BJ (cell line): ENCODE measurements around the gene ARIH2. TPM values are rescaled to one million over a fixed set of nuclear protein-coding genes. Genes with fewer than 3 reads are reported as not detected.

Source experiments
- CTCF ChIA-PET: fragments of 350-600 bp; formaldehyde crosslinking; extraction: SDS; loops from one replicate; lab custom pipeline; 2021; ENCODE audit warnings: antibody characterized with exemption, inconsistent platforms; lab: Yijun Ruan, JAX
- POLR2A ChIA-PET: fragments of 300-600 bp; sonication (Branson Sonifier 250); formaldehyde crosslinking; extraction: SDS; loops from one replicate; lab custom pipeline; 2021; ENCODE audit warnings: antibody characterized with exemption; lab: Charles Lee
- DNase-seq: peaks from one replicate; pipeline ENCODE4 v3.0.0-alpha.2; 2011; ENCODE audit warnings: low read depth
- H3K27me3 ChIP-seq: 2 replicates; pipeline ENCODE4 v1.6.0; 2011; ENCODE audit warnings: low read length; ENCODE audit not compliant: control insufficient read depth, insufficient read depth
- H3K36me3 ChIP-seq: 2 replicates; pipeline ENCODE4 v1.5.1; 2011; ENCODE audit warnings: low read length; ENCODE audit not compliant: control insufficient read depth, insufficient read depth
- H3K4me3 ChIP-seq: 2 replicates; pipeline ENCODE4 v1.5.1; 2011; ENCODE audit warnings: low read depth, mild to moderate bottlenecking, control low read depth, low read length
- polyA plus RNA-seq: library from polyadenylated mRNA; depleted of rRNA; stranded (reverse); fragments of >200 nt; gene quantifications from 2 replicates; pipeline ENCODE4 v1.2.3, GENCODE V29; 2011
- TF ChIP-seq, protein P1 (sequence below): IDR thresholded peaks from 2 replicates; pipeline ENCODE4 v1.5.1; 2011; ENCODE audit warnings: low read depth, mild to moderate bottlenecking, control low read depth, inconsistent platforms, low read length, moderate library complexity; ENCODE audit not compliant: insufficient read depth

Gene ARIH2
- polyA plus RNA-seq, 1 experiment, result 96.7 TPM

DNA sequence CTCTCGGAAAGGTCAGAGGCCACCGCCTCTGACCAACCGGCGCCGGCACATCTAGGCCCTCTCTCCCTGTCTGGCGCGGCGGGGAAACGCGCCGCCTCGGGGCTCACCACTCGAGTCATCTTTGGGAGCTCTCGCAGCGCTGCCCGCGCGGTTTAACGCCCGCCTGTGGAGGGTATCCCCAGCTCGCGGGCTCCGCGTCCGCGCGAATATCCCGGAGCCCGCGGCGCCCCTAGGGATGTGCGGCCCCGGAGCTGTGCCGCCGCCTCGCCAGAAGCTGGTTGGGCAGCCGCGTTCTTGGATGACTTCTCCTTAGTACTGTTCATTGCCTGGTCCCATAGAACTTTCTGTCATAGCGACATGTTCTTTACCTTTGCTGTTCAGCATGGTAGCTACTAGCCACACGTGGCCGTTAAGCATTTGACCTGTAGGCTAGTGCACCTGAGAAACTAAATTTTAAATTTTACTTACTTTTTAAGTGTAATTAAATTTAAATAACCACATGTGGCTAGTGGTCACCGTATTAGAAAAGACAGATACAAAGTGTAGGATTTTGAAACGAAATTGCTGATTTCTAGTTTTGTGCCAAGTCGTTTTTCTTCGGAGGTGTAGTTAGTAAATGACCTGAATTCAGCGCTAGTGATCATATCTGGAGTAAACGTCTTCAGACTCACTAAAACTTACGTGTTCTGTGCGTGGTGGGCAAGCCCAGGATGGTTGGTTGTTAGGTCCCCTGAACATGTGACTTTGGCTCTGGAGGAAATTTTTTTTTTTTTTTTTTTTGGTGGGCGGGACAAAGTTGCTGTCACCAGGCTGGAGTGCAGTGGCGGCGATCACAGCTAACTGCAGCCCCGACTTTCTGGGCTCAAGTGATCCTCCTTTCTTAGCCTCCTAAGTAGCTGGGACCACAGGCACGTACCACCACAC, 835 bp downstream of the ARIH2 start:
- TF ChIP-seq, protein P1, sequence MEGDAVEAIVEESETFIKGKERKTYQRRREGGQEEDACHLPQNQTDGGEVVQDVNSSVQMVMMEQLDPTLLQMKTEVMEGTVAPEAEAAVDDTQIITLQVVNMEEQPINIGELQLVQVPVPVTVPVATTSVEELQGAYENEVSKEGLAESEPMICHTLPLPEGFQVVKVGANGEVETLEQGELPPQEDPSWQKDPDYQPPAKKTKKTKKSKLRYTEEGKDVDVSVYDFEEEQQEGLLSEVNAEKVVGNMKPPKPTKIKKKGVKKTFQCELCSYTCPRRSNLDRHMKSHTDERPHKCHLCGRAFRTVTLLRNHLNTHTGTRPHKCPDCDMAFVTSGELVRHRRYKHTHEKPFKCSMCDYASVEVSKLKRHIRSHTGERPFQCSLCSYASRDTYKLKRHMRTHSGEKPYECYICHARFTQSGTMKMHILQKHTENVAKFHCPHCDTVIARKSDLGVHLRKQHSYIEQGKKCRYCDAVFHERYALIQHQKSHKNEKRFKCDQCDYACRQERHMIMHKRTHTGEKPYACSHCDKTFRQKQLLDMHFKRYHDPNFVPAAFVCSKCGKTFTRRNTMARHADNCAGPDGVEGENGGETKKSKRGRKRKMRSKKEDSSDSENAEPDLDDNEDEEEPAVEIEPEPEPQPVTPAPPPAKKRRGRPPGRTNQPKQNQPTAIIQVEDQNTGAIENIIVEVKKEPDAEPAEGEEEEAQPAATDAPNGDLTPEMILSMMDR, result no peak
- DNase-seq, result no peak
- Histone ChIP-seq H3K36me3 (peaks cover 5% of the 10 kb centered on the region), H3K4me3 (peak overlapping the region; percentile 88), H3K27me3 (no peaks in the 10 kb centered on the region)
- ChIA-PET POLR2A (interaction anchor here (1.0 kb wide), 1 partner anchor 9 kb away, joined by 3 read pairs; no protein-coding TSS in a partner anchor), CTCF (interaction anchor here (0.7 to 1.1 kb wide), 6 partner anchors 8 to 88 kb away, joined by 3 to 6 read pairs (median 3); partner anchors contain the start of gene WDR6)

DNA sequence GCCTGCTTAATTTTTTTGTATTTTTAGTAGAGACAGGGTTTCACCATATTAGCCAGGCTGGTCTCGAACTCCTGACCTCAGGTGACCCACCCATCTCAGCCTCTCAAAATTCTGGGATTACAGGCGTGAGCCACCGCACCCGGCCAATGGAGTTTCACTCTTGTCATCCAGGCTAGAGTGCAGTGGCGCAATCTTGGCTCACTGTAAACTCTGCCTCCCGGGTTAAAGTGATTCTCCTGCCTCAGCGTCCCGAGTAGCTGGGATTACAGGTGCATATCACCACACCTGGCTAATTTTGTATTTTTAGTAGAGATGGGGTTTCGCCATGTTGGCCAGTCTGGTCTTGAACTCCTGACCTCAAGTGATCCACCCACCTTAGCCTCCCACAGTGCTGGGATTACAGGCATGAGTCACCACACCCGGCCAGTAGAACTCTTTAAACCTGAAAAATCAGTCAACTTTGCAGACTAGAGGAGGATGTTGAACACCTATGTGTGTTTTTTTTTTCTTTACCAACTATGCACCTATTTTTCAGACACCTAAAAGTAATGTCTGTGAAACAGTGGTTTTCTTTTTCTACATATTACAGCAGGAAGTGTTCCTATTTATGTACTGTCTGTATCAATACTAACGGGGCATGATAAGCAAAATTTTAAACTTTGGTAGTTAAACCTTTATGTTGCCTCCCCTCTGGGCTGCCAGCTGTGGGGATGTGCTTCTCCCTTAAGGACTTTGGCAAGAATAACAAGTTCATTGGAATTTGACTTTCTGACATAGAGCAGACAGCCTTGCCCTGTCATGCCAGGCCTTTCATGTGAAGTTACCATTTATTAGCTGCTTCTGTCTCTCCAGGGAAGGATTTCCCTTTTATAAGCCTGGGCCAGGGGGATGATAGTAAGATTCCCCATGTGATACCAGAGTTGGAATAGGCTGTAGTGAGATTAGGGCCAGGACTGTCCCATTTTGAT, 8.1 kb downstream of the ARIH2 start:
- POLR2A ChIA-PET, result no interaction called here
- TF ChIP-seq, protein P1, result no peak
- CTCF ChIA-PET, result interaction anchor here (2.0 kb wide), 1 partner anchor 8 kb away, joined by 6 read pairs; the partner anchor contains the start of gene ARIH2

DNA sequence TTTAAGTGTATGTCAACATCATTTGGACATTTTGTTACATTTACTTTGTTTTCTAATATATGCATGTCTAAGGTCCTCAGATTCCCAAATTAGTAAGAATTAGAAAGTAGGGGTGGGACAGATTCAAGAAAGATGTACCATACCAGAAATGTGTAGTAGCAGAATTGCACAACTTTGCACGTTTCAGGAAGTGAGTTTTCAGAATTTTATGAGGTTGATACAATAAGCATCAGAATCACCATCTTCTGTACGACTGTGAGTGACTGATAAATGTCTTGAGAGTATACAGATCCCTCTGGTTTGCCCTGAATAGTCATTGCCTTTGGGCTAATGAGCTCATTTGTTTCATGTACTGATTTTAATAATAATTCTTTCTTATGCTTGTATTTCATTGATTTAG, 9.3 kb downstream of the ARIH2 start:
- Histone ChIP-seq H3K4me3 (no peak overlapping the region), H3K27me3 (no peaks in the 10 kb centered on the region), H3K36me3 (peaks cover 5% of the 10 kb centered on the region)
- POLR2A ChIA-PET, result interaction anchor here (0.6 to 0.7 kb wide), 2 partner anchors 8 to 11 kb away, joined by 3 read pairs; no protein-coding TSS in a partner anchor
- DNase-seq, result no peak
- CTCF ChIA-PET, result interaction anchor here (0.6 to 2.0 kb wide), 3 partner anchors 9 to 83 kb away, joined by 3 to 6 read pairs (median 3); partner anchors contain the start of gene ARIH2
- TF ChIP-seq, protein P1, result no peak

More for the DNA sequence above, 8.1 kb downstream of the ARIH2 start:
- no peak for DNase-seq
- no peak overlapping the region for H3K4me3 ChIP-seq
- H3K36me3 ChIP-seq, result peaks cover 5% of the 10 kb centered on the region
- no peaks in the 10 kb centered on the region for H3K27me3 ChIP-seq

DNA sequence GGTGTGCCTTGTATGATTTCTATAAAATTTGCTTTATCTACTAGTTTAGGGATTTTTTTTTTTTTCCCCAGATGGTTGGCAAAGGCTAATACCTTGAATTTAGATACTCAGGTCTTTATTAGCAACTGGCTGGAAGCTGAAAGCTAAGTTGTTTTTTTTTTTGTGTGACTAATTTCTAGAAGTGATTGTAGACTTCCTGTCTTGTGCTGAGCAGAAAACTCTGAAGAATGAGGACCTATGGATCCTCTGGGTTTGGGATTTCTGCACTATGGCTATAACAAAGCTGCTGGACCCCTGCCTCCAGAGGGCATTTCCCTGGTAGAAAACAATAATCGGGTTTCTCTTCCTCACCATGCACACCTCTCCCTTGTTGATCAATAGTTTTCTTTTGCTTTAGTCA, 10.0 kb downstream of the ARIH2 start:
- DNase-seq, result no peak
- POLR2A ChIA-PET, result interaction anchor here (0.6 to 0.7 kb wide), 2 partner anchors 9 to 10 kb away, joined by 3 read pairs; no protein-coding TSS in a partner anchor
- H3K27me3 ChIP-seq, result no peaks in the 10 kb centered on the region
- H3K4me3 ChIP-seq, result no peak overlapping the region
- H3K36me3 ChIP-seq, result peaks cover 8% of the 10 kb centered on the region
- CTCF ChIA-PET, result interaction anchor here (0.6 to 2.0 kb wide), 3 partner anchors 10 to 83 kb away, joined by 3 to 6 read pairs (median 3); partner anchors contain the start of gene ARIH2
- TF ChIP-seq, protein P1, result no peak
